GM18508 (cell line): ENCODE measurements around the gene GALNT10.

Source experiments
- ATAC-seq: cut with Tn5 transposase; IDR thresholded peaks from one replicate; pipeline ENCODE4 v1.9.1; 2021; ENCODE audit warnings: moderate number of reproducible peaks; ENCODE audit not compliant: insufficient read depth, unreplicated experiment

The GALNT10 gene

DNA sequence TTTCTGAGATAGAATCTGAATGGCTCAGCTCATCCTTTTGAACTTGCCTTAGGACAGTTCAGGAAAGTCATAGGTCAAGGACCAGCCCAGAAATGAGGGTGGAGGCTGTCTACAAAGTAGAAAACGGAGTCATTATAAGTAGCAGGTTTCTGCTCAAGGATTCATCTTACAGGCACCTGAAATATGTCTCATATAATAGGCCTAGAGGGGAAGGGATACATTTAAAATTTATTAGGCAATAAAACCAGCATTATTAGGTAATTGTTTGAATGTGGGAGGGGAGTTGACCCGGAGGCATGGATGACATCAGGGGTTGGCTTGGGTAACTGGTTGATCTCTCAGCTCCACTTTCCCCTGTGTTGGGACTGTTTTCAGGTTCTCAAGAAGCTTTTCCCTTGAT is 11.9 kb upstream of the GALNT10 start:
- no peak for ATAC-seq

DNA sequence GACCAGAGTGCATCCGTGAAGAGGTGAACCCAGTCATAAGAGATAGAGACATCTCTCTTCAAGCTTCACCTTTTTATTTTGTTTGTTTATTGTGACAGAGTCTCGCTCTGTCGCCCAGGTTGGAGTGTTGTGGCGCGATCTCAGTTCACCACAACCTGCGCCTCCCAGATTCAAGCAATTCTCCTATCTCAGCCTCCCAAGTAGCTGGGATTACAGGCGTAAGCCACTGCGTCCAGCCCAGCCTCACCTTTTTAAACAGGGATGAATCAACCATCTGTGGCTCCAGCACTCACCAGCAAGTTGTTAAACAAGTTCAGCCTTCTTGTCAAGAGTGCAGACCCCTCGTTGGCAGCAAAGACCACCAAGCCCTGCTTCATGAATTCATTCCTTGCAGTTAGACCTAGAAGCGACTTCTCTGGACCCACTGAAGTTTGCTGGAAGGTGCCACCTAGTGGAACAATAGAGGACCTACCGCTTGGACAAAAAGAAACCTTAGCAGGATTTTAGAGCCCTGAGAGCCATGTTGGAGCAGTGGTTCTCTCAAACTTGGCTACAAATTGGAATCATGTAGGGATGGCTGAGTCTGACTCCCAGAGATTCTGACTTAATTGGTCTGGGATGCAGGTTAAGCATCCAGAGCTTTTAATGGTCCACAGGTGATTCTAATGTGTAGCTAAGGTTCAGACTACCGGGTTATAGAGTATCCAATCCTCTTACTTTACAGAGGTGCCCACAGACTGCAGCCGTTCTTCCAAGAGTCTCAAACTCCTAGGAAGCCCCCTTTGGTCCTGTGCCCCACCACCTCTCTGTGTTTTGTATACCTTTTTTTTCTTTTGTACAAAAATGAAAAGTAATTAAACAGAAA is 10.5 kb upstream of the GALNT10 start:
- ATAC-seq = peak; percentile 71

DNA sequence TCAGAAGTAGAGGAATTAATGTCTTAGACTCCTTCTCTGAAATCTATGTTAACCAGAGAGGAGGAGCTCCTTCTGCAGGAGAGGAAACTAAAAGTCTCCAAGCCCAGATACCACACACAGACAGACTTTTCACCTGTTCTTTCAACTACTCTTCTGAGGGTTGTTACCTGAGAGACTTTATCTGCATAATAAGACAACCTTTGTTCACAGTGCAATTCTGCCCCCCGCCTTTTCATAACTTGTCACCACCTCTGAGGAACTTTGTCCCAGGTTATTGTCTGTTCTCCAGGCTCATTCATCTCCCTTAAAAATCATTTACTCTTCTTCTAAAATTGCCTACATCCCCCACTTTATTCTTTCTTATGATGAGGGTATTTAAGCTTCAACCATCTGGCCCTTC is 9.4 kb upstream of the GALNT10 start:
- ATAC-seq = no peak

DNA sequence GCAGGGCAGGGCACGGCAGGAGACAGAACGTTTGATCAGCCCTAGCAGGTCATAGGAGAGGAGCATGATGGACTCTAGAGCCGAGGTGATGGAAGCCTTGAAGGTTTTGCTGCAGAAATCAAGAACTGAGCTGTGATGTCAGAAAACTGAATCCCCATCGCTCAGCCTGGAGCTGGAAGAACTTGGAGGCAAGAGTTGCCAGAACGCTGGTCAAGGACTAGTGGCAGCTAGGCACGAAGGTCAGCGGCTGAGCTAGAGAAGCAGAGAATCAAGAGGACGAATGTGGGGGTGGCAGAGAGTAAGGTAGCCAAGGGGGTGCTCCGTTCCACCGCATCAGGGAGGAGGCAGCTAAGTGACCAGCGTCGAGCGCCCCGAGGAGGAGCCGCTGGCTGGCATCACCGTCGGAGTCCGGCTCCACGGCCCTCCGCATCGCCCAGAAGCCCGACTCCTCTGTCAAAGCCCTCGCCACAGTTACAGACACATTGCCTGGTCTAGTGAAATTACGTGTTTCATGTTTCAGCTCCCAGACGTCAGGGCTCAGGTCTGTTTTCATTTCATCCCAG is 1.2 kb upstream of the GALNT10 start:
- peak; percentile 2 for ATAC-seq

DNA sequence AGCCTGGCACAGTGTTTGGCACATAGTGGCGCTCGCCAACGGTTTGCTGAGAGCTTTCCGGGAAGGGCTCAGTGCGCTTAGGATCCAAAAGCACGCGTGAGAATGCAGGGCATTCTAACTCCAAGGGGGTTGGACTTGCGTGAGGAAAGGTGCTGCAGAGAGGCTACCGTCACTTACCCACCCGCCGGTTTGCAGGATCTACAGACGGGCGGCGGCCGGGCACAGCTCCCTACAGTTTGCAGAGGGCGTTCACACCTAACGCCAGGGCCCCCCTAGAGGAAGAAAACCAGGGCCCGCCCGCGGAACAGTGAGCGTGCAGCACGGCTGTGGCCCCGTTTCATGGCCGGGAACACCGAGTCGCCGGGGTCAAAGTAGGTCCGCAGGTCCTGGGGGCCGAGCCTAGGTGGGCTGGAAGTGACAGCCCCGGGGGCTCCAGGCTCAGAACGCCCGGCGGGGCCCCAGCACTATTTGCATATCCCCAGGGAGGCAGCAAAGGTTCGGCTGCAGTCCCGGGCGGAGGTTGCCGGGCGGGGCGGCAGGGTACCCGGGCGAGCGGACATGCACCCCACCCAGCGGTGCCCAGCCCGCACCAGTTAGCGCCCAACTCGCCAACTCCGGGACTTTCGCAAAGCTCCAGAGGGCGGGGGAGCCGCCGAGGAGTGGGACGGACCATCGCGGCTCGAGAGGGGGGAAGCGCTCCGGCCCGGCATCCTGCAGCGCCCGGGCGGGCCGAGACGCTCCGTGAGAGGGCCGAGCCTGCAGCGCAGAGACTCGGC is 526 bp upstream of the GALNT10 start:
- peak; percentile 44 for ATAC-seq

DNA sequence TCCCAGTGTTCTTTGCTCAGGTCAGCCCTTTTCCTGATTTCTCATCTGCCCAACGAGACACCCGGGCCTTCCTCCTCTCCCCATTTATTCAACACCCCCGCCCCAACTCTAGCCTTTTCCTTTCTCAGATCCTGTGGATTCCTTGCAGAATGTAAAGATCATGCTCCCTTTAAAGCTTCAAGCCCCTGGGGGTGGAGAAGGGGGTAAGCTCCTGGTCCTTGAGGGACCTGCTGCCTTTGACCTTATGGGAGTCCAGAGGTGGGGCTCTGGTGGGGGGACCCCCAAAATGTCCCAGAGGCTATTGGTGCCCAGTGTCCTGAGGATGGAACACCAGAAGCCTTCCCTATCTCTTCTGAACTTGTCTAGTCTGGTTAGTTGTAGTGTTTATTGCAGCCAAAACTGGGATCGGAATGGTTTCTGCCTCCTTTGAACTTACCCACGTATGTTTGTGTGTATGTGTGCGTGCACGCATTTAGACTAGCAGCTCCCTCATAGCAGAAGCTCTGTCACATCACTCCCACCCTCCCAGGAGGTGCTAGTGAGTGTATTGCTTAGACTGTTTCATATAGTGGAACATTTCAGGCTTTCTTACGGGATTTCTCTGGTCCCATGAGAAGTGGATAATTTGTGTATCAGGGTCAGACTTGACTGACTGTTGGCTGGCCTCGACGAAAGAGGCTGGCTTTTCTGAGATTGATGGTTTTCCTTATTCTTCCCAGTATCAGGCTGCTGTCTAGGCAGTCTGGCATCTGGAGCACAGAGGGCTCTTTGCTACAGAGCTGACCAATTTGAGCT is 1.1 kb downstream of the GALNT10 start:
- no peak for ATAC-seq

DNA sequence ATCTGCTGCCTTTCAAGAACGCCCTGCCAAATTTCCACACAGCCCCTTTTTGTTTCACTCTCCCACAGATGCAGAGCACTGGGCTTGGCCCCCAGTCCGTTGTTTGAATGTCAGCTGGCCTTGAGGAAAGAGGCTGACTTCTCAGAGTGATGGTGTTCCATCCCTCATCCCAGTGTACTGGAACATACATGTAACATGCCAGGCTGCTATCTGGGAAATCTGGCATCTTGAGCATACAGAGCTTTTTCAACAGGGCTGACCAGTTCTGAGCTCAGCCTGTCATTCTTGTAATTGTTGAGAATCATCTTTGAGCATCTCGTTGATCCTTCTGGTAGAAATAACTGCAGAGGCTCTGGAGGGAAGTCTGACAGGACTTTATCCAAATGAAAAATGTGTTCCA is 2.8 kb downstream of the GALNT10 start:
- ATAC-seq = no peak

DNA sequence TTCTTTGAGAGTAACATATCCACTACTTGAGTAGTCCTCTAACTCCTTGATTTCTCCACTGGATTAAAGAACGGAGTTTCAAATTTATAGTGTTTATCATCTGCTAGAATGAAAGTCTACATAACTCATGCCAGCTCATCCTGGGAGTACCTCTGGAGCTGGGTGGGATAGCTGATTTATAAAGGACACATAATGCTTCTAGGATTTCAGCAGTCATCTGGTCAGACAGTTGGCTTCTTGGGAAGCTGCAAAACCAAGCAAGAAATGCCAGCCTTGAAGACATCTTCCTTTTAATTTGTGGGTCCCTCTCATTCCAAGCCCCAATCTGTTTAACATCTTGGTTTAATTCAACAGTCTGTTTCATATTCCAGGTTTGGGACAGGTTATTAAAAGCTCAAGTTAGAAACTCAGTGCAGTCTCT is 3.2 kb downstream of the GALNT10 start:
- ATAC-seq = no peak

DNA sequence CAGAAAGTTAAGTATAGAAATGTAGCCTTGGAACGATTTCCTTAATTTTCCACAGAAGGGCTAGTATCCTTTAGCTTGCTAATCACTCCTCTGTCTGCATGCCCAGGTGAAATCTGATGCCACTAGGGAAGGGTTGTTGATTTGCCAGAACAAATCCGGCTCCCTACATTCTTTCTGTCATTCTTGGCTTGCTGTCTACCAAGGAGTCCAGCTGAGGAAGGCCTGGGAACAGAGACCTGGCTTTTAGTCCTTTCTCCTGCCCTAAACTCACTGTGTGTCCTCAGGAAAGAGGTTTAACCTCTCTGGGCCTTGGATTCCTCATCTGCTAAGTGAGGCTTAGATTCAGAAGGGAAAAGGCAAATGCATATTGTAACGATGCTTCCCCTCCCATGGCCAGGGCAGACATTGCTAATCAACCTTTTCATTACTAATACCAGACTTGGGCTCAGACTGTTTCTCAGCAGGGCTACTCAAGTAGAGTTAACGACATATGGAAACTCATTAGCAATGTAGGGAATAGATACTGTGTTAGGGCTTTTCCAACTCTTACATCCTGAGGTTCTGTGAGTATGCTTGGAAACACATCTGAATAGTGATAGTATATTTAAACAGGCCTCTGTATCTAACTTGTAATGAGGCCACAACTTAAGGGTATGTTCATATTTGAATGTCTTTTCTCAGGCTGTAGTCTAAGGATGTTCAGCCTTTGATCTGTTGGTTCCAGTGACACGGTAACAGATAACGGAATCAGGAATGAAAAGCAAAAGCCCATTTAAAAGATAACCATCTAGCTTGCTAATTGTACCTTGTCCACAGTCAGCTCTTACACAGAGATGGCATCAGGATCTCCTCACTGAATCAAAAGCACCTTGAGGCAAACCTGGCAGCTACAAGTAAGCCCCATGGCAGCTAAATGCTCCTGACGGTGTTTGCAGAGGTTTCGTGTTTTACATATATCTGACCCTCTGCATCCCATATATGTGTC is 4.1 kb downstream of the GALNT10 start:
- ATAC-seq = no peak

DNA sequence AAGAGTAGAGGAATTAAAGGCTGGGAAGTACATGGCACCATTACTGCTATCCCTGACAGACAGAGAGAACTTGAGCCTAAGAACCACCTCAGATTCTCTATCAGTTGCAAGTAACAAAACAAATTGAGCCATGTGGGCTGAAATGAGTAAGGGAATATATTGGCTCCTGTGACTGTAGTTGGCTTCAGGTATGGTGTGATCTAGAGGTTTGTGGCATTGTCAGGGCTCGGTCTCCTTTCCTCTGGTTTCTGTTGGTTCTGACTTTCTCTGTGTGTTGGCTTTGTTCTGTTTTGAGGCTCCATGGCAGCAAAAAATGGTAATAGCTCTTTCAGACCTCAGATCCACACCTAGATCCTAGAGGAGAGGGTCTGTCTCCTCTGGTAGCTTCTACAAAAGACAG is 5.7 kb downstream of the GALNT10 start:
- ATAC-seq = no peak

DNA sequence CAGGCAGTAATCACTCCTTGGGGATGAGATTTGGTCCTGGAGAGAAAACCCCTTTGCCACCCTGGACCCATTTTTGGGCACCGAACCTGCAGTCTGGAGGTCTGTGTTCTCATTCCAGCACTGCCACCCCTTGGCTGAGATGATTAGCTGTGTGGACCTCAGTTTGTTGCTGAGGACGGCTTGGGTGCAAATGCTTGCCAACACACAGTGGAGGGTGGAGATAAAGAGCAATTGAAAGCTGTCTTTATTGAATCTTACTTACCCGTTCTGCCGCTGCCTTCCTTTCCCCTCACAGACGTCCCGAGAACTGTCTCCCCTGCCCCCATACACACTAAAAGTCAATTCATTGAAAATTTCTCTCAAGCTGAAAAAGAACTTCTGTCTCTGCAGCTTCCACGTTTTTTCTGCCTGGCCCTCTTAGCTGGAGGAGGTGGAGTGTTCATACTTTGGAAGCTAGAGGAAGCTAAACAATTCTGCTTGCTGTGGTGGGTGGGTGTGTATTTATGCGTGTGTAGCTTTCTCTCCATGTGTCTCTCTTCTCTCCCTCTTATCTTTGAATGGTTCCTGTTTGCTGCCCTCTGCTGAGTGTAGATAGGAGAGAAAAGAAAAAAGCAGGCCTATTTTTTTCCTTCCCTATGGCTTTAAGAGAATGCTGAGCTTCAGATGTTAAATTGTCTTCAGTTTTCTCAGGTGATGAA is 6.6 kb downstream of the GALNT10 start:
- no peak for ATAC-seq

DNA sequence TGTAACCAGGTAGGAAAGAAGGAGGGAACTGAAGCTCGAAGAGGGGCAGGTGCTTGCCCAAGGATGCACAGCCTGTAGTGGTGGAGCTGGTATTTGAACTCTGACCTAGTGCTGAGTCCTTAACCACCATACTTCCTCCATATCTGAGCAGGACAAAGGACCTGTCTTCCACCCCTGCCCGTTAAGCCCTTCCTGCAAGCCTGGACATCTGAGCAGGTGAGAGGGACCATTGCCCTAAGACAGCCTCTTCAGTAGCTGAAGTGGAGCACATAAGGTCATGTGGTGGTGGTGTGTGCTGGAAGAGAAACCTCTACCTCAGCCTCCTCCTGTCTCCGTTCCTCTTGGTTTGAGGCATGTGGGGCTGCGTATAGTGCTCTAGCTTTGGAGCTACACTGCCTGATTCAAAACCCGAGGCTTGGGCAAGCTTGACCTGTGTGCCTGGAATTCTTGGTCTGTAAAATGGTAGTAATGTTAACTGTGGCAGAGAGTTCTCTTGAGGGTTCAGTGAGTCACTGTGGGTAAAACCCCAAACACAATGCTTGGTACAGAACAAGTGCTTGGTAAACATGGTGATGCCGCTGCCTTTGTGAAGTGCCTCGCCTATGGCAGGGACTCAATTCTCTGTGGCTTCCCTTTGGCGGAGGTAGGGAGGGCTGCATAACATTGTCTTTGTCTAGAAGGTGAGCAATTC is 7.4 kb downstream of the GALNT10 start:
- no peak for ATAC-seq

DNA sequence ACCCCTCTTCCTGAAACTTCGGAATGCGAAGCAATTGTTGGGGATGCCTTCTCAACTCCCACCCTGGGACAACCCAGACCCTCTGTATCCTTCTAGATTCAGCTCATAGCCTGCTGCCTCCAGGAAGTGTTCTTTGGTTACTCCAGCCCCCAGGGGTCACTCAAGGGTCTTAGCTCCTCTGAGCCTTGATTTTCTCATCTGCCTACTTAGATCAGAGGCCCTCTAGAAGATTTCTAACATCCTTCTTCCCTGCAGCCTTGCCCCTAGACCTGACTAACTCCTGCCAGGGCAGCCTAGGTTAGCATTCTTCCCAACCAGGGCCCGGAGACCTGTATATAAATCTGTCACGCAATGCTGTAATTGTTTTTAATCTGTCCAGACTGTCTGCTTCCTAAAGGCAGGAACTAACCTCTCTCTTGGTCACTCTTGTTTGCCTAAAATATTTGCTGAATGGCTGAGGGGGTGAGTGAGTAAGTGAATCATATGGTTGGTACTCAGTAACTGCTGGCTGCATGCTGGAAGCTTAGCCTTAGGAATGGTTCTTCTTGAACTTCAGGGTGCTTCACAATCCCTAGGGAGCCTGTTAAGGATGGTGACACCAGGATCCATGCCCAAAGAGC is 8.2 kb downstream of the GALNT10 start:
- no peak for ATAC-seq

DNA sequence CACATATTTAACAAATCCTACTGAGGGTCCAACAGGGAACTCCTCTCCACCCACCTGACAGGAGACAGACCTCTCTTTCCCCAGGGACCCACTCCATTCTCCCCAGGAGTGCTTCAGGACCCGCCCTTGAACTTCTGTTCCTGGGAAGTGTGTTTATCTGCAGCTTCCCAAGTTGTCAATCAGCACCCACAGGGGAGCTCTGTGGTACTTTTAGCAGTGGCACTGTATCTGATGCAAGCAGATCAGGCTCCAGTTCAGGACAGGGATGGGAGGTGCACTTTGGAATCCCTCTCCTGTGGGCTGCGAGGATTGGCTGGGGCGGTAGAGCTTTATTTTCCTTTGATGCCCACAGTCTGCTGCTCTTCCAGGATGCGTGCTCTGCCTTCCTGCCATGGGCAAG is 8.7 kb downstream of the GALNT10 start:
- ATAC-seq = no peak

DNA sequence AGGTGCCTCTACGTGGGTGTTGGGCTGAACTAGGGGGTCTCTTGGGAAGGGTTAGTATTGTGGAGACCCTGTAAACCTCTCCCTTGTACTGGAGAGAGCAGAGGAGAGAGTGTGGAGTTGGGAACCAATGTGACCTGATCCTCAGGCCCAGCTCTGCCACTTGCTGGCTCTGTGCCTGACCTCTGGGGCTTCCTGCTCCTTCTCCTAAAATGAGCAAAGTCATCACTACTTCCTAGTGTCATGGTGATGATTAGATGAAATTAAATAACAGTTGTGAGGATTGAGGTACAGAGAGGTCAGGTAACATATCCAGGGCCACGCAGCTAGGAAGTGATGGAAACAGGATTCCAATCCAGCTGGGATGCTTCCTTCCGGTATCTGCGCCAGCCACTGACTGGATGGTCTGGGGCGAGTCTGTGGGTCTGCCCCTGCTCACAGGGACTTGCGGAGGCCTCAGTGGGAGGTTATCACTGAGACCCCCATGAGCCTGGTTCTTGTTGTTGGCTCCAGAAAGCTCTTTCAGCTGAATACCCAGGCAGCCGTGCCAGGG is 9.2 kb downstream of the GALNT10 start:
- ATAC-seq = no peak

DNA sequence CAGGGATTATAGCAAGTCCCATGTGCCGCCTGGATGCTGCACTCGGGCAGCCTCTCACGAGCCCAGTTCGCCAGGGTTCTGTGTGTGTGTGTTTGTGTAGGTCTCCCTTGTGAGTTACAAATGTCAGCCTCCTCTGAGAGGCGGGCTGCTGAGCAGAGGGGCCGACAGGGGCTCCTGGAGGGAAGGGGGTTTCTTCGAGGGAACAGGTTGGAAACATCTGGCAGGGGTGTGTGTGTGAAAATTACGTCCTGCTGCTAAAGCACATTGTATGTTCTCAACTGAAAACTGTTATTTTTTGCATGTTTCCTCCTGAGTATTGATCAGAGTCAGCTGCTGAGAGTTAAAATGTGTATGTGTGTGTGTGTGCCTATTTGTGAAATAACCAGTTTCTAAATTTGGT is 9.7 kb downstream of the GALNT10 start:
- no peak for ATAC-seq

DNA sequence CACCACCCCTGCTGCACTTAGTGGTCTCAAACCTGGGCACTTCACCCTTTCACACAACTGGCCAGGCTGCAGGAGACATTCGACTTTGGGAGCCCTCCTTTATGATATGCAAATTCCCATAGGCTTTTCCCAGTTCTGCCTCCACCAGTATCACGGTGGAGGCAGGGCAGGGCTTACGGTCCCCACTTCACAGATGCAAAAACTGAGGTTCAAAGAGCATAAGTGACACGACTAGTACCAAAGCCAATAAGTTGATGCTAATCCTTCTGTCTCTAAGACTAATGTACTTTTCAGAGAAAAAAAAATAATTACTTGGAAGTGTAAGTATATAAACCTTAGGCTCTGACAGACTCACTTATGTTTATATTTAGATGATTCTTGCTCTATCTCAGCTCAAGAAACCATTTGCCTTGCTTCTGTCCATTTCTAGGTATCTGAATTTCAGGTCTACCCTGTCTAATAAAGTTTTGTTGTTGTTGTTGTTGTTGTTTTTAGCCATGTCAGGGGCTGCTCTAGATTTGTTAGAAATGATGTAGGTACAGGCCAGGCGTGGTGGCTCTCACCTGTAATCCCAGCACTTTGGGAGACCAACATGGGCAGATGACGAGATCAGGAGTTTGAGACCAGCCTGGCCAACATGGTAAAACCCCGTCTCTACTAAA is 10.7 kb downstream of the GALNT10 start:
- no peak for ATAC-seq
